Rectal smooth muscle tissue (tissue), 1 donor: Measurements from ENCODE around the gene LARGE1.

Experiments used
- H3K27ac ChIP-seq: one replicate; pipeline ENCODE4 v1.7.0; 2013; ENCODE audit warnings: low read depth, low read length, inconsistent platforms
- H3K27me3 ChIP-seq: one replicate; pipeline ENCODE4 v1.7.0; 2013; ENCODE audit warnings: low read length; ENCODE audit not compliant: control insufficient read depth, insufficient read depth
- H3K36me3 ChIP-seq: one replicate; pipeline ENCODE4 v1.7.0; 2013; ENCODE audit warnings: low read length; ENCODE audit not compliant: control insufficient read depth, insufficient read depth
- H3K4me1 ChIP-seq: one replicate; pipeline ENCODE4 v1.7.0; 2013; ENCODE audit warnings: low read length; ENCODE audit not compliant: control insufficient read depth, insufficient read depth
- H3K4me3 ChIP-seq: one replicate; pipeline ENCODE4 v1.7.0; 2013; ENCODE audit warnings: low read length
- H3K9ac ChIP-seq: one replicate; pipeline ENCODE4 v1.7.0; 2013; ENCODE audit warnings: low read length

The LARGE1 gene

DNA sequence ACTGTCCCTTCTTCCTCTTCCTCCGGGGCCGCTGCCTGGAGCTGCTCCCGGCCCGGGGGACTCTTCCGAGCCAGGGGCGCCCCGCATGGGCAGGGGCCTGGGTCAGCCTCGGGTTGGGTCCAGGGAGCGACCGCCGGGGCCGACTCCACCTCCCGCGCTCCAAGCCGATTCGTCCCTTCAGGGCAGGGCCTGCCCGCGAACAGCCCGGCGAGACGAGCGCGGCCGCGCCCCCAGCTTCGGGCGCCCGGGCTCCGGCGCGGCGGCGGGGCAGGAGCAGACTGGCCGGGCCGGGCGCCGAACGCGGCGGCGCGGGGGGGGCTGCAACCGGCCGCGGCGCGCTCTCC is at the start of gene LARGE1:
Gene LARGE1 (minus strand): TSS at position 280 of the 344 bp plus-strand sequence.
- Histone ChIP-seq H3K27me3 (no peaks in the 10 kb centered on the region), H3K9ac (peak within 1 kb of the TSS; percentile 58), H3K27ac (peak within 1 kb of the TSS; percentile 70), H3K4me1 (peaks cover 19% of the 10 kb centered on the region), H3K4me3 (peak within 1 kb of the TSS; percentile 91), H3K36me3 (no peaks in the 10 kb centered on the region)

DNA sequence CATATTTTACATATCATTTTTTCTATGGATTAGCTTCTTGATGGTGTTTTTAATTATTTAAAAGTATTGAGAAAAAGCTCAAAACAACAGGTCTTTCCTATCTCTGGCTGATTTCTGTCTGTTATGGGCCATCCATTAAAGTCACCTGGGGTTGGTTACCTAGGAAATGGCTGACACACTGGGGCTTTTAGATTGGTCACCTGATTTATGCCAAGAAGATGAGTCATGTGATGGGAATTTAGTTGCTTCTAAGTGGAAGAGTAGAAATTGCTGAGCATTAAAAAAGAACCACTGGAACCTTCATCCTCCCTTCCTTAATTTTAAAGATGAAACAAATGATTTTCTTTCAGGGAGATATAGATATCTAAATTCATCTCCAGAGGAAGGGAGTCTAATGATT is 48.8 kb upstream of the LARGE1 start:
- Histone ChIP-seq H3K27ac (no peak overlapping the region), H3K4me3 (no peak overlapping the region), H3K9ac (no peak overlapping the region)

GRCh38 chr22:33964121-33964520 is 43.8 kb upstream of the LARGE1 start:
- Histone ChIP-seq H3K4me3 (no peak overlapping the region), H3K9ac (no peak overlapping the region), H3K27me3 (no peaks in the 10 kb centered on the region), H3K36me3 (no peaks in the 10 kb centered on the region), H3K27ac (no peak overlapping the region), H3K4me1 (no peaks in the 10 kb centered on the region)

More for the DNA sequence above, 48.8 kb upstream of the LARGE1 start:
- Histone ChIP-seq H3K4me1 (no peaks in the 10 kb centered on the region), H3K36me3 (no peaks in the 10 kb centered on the region), H3K27me3 (no peaks in the 10 kb centered on the region)

GRCh38 chr22:33962409-33962808 is 42.1 kb upstream of the LARGE1 start:
- no peaks in the 10 kb centered on the region for H3K4me1 ChIP-seq
- no peaks in the 10 kb centered on the region for H3K27me3 ChIP-seq
- H3K36me3 ChIP-seq, result no peaks in the 10 kb centered on the region
- no peak overlapping the region for H3K4me3 ChIP-seq
- no peak overlapping the region for H3K27ac ChIP-seq
- H3K9ac ChIP-seq, result no peak overlapping the region

DNA sequence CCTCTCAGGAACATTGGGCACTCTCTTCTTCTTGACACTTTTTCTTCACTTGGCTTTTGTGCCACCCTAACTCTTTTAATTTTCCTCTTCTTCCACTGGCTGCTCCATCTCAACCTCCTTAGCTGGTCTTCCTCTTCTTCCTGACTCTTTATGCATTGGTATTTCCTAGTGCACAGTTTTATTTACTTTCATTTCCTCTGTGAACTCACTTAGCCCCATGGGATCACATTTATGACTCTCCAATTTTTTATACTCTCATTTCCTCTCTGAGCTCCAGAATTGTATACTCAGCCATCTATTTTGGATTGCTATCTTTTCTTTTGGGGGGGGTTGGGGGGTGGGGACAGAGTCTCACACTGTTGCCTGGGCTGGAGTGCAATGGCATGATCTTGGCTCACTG is 38.5 kb upstream of the LARGE1 start:
- Histone ChIP-seq H3K4me3 (no peak overlapping the region), H3K9ac (no peak overlapping the region), H3K27ac (no peak overlapping the region), H3K4me1 (no peaks in the 10 kb centered on the region), H3K27me3 (no peaks in the 10 kb centered on the region), H3K36me3 (no peaks in the 10 kb centered on the region)

- H3K27ac ChIP-seq, result no peak overlapping the region
- H3K36me3 ChIP-seq, result no peaks in the 10 kb centered on the region
- H3K27me3 ChIP-seq, result no peaks in the 10 kb centered on the region
- no peak overlapping the region for H3K4me3 ChIP-seq
- no peak overlapping the region for H3K9ac ChIP-seq
- H3K4me1 ChIP-seq, result no peaks in the 10 kb centered on the region
These were observed 36.8 kb upstream of the LARGE1 start for GRCh38 chr22:33957086-33957485.

- Histone ChIP-seq H3K36me3 (no peaks in the 10 kb centered on the region), H3K27me3 (no peaks in the 10 kb centered on the region), H3K4me3 (no peak overlapping the region), H3K9ac (no peak overlapping the region), H3K4me1 (no peaks in the 10 kb centered on the region), H3K27ac (no peak overlapping the region)
These were observed 32.5 kb upstream of the LARGE1 start for GRCh38 chr22:33952776-33953175.

DNA sequence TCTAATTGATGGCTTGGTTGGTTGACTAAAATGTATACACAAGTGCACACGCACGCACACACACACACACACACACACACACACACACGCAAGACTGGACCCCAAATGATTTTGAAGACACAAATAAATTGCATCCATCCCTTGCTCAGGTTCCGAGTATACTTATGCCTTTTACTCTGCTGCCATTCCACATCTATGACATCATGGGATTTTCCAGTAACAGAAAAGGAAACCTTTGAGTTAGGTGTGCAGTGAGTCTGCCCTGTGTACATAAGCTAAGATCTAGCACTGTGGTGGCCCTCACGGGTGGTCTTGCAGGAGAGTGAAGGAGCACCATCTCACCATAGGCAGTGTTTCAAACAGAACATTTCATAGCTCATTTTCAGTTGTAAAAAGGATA is 20.5 kb upstream of the LARGE1 start:
- H3K27me3 ChIP-seq, result no peaks in the 10 kb centered on the region
- H3K36me3 ChIP-seq, result no peaks in the 10 kb centered on the region
- H3K9ac ChIP-seq, result no peak overlapping the region
- peaks cover 2% of the 10 kb centered on the region for H3K4me1 ChIP-seq
- H3K4me3 ChIP-seq, result no peak overlapping the region
- no peak overlapping the region for H3K27ac ChIP-seq

GRCh38 chr22:33932997-33933396 is 12.7 kb upstream of the LARGE1 start:
- H3K4me1 ChIP-seq, result no peaks in the 10 kb centered on the region
- H3K27me3 ChIP-seq, result no peaks in the 10 kb centered on the region
- no peak overlapping the region for H3K27ac ChIP-seq
- no peaks in the 10 kb centered on the region for H3K36me3 ChIP-seq
- H3K9ac ChIP-seq, result no peak overlapping the region
- no peak overlapping the region for H3K4me3 ChIP-seq

DNA sequence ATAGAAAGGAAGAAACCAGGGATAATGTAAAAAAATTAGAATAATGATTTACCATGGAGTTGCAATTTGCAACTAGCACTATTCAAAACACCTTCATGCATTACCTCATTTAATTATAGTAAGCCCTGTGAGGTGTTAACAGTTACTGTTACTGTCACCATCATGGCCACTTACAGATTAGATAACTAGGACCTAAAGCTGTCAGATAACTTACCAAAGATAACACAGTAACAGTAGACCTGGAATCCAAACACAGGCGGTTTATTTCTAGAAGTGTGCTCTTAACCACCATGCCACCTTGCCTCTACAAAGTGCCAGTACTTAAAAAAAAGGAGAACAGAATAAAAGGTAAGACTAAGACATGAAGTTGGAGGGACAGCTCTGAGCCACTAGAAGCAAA is 11.1 kb upstream of the LARGE1 start:
- Histone ChIP-seq H3K27me3 (no peaks in the 10 kb centered on the region), H3K27ac (no peak overlapping the region), H3K4me1 (no peaks in the 10 kb centered on the region), H3K4me3 (no peak overlapping the region), H3K36me3 (no peaks in the 10 kb centered on the region), H3K9ac (no peak overlapping the region)

DNA sequence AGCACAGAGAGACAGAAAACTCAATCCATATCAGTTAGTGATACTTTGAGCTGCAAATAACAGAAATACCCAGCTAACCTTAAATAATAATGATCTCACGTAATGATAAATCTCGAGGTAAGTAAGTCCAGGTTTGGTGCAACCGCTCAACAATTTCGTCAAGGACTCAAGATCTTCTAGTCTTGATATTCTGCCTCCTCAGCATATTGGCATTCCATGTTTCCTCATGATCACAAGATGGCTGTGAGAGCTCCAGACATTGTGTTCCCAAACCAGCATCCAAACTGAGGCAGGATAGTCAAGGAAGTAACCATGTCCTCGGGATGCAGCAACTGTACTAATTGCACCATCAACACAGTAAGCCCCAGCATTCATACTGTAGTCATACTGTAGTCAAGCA is 7.5 kb upstream of the LARGE1 start:
- no peak overlapping the region for H3K4me3 ChIP-seq
- H3K27me3 ChIP-seq, result no peaks in the 10 kb centered on the region
- peaks cover 9% of the 10 kb centered on the region for H3K4me1 ChIP-seq

DNA sequence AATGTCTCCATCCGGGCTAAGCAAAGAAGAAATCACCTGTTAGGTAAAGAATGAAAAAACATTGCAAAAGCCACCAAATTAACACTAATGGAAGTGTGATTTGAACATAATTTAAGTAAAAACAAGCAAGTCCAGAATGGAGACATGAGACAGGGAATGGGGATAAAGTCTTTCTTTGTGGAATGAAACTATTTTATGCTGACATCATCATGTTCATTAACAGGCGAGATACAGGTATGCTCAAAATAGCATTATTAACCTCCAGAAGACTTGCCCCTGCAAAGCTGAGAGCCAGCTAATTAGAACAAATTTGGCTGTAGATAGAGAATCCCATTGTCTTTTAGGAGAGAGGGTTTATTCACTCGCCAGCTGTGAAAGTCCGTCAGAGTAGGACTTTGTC is 4.9 kb upstream of the LARGE1 start:
- H3K27ac ChIP-seq, result no peak overlapping the region
- H3K36me3 ChIP-seq, result no peaks in the 10 kb centered on the region
- H3K4me1 ChIP-seq, result peaks cover 11% of the 10 kb centered on the region
- H3K27me3 ChIP-seq, result no peaks in the 10 kb centered on the region
- no peak overlapping the region for H3K4me3 ChIP-seq
- no peak overlapping the region for H3K9ac ChIP-seq

More for the DNA sequence above, 7.5 kb upstream of the LARGE1 start:
- Histone ChIP-seq H3K27ac (no peak overlapping the region), H3K36me3 (no peaks in the 10 kb centered on the region), H3K9ac (no peak overlapping the region)

GRCh38 chr22:33923660-33924246 is 3.5 kb upstream of the LARGE1 start:
- Histone ChIP-seq H3K4me3 (no peak overlapping the region), H3K4me1 (peaks cover 11% of the 10 kb centered on the region), H3K27ac (no peak overlapping the region), H3K9ac (no peak overlapping the region), H3K36me3 (no peaks in the 10 kb centered on the region), H3K27me3 (no peaks in the 10 kb centered on the region)
